Stimulated activated CD4-positive, alpha-beta T cell treated with anti-CD3 and anti-CD28 coated beads, Interleukin-1b, Interleukin-23, amount 100 ng/mL, for 24 hours (primary cell): ENCODE data around the gene ZFP36.
A peak's percentile ranks its signal among the peaks of the same experiment; 100 is the strongest.

Experiments
- DNase-seq, 4 experiments: peaks; one replicate each; pipeline ENCODE4 v3.0.0-alpha.2; 2020; ENCODE audit warnings: low read depth in 4 of 4, low spot score in 1 of 4

The ZFP36 gene

DNA sequence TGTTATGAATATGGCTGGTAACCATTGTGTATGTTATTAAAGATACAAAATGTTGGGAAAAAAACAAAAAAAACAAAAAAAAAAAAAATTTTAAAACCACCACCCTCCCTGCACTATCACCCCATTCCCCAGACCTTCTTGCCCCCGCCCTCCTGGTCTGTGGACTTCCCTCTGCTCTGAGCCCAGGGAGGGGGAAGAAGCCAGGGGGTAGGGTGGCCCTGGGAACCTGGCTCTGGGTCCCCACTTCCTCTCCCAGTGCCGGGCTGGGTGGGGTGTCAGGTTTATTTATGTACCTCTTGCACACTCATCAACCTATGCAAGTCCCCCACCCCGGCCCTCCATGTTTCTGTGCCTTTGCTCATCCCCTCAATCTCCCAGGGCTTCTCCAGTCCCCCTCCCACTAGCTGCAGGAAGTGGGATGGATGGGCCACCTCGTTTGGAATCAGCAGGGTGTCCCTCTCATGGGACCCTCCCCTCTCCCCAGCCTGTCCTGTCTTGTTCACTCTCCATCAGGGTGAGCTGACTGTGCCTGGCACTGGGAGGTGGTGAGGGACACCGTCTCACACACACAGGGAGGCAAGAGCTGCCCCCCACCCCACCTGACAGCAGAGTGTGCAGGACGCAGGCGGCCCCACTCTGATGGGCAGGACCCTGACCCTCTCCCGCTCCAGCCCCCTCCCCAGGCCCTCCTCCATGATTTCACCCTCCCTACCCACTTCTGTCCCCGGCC is 21.6 kb upstream of the ZFP36 start:
- DNase-seq, result no peak

DNA sequence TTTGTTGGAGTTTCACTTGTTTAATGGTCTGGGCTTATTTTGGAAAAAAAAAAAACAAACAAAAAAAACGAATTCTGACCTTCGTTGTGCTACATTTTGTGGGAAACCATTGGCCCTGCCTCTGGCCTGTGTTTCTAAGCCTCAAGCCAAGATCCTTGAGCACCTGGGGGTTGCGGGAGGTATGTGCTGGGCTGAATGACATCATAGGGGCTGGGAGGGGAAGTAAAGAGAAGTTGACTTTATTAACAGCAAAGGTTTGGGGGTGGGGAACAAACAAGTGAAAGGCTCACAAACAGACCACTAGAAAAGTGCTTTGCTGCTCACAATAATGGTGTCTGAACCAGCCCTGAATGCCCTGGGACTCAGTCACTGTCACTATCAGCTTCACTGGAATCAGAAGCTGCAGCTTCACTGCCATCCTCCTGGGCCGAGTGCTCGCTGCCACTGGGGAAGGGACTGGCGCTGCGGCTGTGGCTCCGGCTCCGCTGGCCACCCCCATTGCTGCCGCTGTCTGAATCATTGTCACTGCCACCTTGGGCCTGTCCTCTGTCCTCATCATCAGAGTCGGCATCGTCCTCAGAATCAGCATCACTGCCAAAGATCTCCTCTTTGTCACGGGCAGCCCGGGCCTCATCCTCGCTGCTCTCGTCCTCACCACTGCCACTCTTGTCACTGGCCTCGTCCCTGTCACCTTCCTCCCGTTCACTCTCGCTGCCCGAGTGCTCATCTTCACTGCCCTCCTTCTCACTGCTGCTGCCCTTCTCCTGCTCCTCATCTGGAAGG is 20.8 kb upstream of the ZFP36 start:
- DNase-seq, result no peak

DNA sequence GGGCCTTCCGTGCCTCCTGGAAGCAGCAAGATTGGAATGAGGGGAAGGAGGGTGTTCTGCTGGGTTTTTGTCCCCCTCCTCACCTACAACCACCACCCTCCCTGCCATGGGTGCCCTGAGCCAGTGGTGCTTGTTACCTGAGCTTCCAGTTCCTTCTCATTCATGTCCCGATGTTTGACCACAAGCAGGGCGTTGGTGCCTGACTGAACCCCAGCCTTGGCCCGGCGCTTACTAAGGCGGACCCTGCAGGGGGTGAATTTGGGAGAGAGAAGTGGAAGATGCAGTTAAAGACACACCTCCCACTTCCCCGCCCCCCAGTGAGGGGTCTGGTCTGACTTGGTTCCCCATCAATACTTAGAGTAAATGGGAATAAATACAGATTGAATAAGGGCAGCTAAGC is 20.1 kb upstream of the ZFP36 start:
- DNase-seq, result no peak

DNA sequence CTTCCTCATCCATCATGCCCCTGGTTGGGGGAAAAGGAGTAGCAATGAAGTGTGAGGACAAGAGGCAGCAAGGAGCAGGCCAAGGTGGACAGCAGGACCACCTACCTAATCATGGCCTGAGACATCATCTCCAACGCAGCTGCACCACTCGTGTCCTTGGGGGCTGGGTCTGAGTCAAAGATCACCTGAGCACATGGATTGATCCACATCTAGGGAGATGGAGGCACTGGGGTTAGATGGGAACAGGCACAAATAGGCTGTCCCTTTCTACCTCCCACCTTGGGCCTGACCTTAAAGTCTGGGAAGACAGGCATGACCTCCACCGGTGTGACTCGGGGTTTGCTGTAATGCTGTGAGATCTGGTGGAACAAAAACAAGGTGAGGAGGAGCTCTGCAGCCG is 18.0 kb upstream of the ZFP36 start:
- DNase-seq, result no peak

DNA sequence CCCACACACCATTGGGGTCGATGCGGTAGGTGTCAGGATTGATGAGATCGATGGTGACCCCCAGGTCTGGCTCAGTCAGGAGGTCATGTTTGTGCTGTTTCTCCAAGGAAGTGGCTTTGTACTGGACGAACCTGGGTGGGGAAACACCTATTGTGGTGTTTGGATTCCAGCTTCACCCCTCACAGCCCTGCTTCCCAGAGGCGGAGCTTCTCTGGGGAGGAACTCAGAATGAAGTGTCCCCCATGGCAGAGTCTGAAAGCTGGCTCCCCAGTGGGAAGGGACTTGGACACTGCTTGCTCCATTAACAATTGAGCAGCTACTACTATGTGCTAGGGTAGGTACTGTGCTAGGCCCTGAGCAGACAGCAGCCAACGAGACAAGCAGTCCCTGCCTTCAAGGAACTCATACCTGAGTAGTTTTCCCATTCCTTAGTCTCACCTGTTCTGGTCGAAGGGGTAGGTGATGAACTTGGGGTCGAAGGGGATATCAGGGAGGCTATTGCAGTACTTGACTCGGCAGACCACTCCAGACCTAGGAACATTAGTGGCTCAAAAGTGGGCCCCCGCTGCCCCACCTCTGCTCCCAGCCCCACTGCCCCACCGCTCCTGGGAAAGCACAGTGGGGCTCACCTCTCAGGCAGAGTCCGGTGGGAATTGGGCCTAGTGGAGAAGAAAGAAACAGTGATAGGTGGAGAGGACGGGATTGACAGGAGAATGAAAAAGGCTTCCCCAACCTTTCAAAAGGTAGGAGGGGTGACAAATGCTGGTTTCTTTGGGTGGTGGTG is 16.8 kb upstream of the ZFP36 start:
- no peak for DNase-seq

DNA sequence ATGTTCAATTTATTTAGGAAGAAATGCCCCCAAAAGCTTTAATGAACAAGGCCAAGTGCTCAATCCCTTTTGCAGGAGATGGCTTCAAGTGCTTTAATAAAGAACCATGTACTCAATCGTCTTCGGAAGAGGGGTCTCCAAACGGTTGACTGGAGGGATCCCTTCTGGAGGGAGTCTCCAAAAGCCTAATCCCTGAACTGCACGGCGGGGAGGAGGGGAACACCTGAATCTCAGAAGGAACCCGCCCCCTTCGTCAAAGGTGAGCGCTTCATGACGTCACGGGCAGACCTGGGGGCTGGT is 16.2 kb upstream of the ZFP36 start:
- DNase-seq, result peak in 2 of 4 experiments; percentile 54 to 62

DNA sequence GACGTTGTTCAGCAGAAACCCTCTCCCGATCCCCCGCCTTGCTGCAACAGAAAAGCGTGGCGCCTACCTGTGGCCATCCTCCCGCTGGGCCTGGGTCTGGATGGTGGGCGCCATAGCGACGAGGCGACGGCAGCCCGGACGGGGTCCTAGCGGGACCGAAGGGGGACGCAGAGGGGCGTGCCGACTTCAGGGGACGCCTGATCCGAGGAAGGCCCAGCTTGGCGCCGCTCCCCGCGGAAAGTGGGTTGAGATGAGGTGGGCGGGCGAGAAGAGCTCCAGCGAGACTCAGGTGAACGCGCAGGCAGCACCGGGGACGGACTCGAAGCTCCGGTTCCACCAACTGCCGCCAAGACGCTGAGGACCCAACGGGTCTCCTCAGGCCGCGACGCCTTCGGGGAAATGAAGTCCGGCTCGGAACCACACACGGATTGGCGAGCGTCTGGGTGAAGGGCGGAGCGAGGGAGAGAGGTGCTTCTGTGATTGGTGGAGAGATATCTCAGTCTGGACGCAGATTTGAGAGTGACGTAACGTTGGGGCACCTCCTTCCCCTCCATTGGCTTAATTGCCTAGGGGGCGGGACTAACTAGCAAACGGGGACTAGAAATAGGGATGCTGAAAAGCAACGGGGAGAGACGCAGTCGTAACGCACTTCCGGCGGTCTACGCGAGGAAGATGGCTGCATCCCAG is 15.8 kb upstream of the ZFP36 start, which contains the start of the genes MED29 and PAF1:
TSS of gene MED29 (plus strand) at position 628 of the 687 bp plus-strand sequence. CDS start at position 673, 45 bp downstream.
TSS of gene PAF1 (minus strand) at position 356 of the 687 bp plus-strand sequence. CDS start at position 114, 242 bp downstream.
- peak; percentile 78 to 92 (median 90) for DNase-seq

DNA sequence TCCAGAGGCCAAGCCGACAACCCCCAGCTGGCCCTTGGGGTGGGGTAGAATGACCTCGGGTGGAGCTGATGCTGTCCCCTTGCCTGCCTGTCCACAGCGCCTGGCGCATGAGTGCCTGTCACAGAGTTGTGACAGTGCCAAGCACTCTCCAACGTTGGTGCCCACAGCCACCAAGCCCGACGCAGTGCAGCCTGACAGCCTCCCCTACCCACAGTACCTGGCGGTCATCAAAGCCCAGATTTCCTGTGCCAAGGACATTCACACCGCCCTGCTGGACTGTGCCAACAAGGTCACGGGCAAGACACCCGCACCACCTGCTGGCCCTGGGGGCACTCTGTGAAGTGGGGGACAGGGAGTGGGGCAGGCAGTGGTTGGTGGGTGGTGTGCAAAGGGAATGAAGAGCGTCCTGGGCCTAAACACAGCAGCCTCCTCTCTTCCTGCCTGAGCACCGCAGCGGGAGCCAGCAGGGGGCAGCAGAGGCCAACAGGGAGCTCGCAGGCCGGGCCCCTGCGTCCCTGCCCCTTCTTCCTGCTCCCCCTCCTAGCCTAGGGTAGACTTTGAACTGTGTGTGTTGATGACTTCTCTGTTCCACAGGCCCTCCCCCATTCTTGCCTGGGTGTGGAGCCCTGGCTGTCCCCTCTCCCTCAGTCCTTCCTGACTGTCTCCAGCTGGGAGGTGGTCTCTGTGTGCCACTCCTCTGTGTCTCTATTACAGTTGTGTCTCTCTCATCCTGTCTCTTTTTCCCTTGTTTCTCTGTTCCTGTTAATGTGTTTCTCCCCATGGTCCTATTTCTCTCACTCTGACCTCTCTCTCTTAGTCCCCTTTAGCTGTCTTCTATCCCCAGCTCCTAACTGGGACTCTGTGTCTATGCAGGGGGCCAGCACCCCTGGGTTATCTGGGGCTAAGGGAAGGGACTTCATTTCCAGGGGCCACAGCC is 9.0 kb upstream of the ZFP36 start:
- DNase-seq, result peak; percentile 89 to 99 (median 92)

DNA sequence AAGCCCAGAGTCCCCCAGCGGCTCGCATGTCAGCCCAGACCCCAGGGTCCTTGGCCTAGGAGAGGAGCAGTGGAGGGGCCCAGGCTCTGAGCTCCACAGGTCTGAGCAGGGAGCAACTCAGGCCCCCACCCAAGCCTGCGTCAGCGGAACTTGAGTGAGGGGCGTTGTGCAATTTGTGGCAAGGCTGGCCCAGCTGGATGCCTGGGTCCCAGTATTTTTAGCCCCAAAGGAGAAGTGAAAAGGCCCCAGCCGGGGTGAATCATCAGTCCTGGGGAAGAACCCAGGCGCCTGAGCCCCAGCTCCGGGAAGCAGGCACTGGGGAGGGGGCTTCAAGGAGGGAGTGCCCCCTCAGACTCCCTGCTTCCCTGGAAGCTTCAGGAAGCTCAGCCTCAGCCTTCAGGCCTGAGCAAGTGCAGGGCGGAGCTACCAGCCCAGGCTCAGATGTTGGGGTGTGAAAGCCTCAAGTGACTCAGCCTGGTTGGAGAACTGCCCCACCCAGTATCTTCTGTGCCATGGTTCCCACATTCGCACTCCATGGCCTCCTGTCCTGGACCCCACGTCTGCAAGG is 8.3 kb upstream of the ZFP36 start:
- peak in 1 of 4 experiments; percentile 45 for DNase-seq

DNA sequence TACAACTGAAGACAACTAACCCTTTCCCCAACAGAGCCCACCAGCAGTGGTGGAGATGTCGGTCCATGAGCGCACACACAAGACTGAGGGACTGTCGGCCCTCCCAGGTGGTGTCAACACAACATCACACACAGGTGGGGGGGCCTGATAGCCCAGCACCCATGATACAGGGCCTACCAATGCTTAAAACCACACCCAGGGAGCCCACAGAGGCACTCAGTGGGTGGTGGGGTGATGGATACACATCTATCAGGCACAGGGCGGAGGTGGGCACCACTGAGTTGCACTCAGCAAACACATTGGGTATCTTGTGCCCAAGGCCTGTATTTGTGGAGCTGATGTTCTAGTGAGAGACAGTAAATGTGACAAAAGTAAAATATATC is 7.0 kb upstream of the ZFP36 start:
- no peak for DNase-seq

DNA sequence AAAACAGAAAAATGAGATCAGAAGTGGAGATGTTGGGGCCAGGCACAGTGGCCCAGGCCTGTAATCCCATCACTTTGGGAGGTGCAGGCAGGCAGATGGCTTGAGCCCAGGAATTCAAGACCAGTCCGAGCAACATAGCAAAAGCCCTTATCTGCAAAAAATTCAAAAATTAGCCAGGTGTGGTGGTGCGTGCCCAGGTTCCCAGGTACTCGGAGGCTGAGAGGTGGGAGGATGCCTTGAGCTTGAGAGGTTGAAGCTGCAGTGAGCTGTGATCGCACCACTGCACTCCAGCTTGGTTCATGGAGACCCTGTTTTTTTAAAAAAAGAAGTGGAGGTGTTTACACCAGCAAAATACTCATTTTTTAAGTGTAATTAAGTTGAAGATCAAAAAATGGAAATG is 6.6 kb upstream of the ZFP36 start:
- DNase-seq, result no peak

DNA sequence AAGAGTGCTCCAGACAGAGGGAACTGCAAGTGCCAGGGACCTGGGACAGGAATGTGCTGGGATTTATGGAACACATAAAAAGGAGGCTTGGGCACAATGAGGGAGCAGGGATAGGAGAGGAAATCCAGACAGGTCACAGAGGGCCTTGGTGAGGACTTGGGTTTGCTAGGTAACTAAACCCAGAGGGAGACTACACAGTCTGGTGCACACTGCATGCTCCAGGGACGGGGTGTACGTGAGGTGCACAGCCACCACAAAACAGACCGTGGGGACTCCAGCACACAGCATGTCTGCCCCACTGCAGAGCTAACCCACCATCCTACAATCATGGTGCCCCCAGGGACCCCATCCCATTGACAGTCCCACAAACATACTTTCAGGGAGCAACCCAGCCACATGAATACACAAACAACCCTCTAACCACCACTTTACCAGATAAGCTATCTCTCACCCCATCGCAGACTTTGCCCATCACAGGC is 5.5 kb upstream of the ZFP36 start:
- DNase-seq, result no peak

DNA sequence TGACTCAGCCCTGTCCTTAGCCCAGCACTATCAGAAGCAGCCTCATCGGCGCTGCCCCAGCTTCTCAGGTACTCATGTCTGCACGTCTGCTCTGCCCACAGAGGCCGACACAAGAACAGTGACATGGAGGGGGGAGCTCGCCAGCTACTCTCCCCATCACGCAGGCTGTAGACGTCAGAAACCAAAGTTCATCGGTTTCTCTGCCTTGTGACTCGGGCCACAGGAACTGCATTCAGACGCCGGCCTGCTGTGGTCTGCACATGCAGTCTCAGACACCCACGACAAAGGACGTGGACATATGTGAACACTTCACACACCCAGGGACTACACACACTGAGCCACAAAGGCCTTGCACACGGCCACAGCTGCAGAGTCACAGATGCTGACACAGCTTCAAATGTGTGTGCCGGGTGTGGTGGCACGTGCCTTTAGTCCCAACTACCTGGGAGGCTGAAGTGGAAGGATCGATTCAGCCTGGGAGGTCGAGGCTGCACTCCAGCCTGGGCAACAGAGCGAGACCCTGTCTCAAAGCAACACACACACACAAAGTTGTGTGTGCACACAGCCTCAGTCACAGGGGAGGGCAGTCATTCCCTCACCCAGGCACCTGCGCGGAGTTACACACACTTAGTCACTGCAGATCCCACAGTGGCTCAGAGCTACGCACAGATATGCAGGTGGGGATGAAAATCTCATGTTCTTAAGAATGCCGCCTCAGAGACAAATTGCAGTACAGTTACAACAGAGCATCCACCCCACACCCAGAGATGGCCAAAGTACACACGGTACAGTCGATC is 4.9 kb upstream of the ZFP36 start:
- peak in 2 of 4 experiments; percentile 61 to 70 for DNase-seq

DNA sequence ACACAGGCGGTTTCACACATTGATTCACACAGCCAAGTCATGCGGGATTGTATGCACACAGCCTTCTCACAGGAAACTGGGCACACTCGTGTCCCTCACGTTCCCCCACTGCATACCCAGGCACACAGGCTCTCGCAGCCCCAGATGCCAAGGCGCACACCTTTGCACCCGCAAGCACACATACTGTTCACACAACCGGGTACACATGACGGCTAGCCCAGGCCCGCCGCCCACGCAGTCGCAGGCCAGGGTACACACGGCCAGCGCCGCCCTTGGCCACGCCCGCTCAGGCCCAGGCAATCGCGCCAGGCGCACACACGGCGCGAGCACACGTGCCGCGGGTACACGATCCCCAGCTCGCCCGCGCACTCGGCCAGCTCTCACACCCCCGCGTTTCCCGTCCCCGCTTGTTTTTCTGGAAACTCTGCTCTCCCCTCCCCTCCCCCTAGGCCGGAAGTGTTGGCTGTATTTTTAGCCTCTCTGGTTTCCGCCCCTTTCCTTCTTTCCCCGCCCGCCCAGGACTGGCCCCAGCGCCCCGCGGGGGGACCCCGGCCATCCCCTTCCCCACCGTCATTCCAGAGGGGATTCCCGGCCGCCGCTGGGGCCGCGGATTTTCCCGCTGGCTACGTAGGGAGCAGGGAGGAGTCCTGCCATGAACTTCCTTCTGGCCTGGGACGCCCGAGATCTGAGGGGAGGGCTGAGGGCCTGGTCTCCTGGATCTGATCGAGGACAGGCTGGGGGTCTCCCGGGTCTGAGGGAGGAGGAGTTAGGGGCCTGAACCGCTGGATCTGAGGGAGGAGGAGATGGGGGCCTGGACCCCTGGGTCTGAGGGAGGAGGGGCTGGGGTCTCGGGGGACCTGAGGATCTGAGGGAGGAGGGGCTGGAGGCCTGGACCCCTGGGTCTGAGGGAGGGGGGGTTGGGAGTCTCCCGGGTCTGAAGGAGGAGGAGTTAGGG is 4.0 kb upstream of the ZFP36 start:
- peak in 3 of 4 experiments; percentile 56 to 87 (median 79) for DNase-seq

DNA sequence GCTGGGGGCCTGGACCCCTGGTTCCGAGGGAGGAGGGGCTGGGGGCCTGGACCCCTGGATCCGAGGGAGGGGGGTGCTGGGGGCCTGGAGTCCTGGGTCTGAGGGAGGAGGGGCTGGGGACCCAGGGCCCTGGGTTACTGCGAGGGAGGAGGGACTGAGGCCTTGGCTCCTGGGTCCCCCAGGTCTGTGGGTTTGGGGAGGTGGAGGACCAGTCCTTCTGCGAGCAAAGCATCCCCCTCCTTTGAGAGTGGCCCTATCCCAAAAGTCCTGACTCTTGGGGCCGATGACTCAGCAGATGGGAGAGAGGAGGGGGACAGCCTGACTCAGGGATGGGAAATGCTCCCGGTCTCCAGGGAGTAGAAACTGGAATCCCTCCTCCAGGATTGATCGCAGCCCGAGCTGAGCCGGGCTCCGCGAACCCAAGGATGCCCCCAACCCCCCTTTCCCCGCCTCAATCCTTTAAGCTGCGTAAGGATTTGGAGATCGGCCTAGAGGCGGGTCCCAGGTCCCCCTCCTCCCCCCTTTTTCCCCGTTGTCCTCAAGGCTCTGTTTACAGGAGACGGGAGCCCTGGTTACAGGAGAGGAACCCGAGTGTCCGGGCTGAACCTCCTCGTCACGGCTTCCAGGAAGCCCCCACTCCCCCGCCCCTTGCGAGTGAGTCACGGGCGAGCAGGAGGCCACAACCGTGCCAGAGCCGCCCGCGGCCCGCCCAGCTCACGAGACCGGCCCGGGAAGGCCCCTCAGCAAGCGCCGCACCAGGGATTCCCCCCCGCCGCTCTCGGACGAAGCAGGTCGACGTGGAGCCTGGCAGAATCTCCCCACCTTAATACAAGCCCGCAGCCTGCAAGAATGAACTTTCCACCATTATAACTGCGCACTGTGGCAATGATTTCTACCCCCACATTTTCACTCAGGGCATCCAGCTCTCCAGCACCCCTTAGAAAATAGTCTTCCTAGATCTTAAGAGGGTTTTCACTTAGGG is 3.0 kb upstream of the ZFP36 start:
- peak; percentile 84 to 95 (median 91) for DNase-seq

DNA sequence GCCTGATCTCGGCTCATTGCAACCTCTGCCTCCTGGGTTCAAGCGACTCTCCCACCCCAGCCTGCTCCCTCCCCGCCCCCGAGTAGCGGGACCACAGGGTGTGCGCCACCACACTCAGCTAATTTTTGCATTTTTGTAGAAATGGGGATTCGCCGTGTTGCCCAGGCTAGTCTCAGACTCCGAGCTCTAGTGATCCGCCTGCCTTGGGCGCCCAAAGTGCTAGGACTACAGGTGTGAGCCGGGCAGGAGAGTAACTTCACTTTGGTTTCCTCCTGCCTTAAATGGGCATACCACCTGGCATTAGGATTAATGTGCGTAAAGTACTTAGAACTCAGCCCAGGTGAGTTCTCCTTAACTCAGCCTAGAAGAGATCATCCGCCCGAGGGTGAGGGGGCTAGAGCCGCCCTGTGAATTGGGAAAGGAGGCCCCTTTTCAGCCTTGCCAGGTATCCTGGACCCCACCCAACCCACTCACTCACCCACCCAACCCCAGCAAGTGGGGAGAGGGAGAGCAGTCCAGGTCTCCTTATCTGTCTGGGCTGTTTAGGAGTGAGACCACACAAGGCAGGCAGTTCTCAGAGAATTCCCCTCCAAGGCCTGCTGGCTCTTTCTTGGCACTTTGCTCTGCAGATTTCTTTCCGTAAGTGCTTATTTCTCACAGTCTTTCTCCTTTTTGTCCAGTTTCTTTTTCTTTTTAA is 1.2 kb upstream of the ZFP36 start:
- no peak for DNase-seq
